NCI-H226 (cell line): ENCODE results near the gene OTOG.

Experiments
- DNase-seq: peaks from one replicate; pipeline ENCODE4 v3.0.0-alpha.2; 2015

The OTOG gene

GRCh38 chr11:17591293-17591692, 44.2 kb downstream of the OTOG start:
- no peak for DNase-seq

- DNase-seq, result no peak
Measured at GRCh38 chr11:17593466-17594245, 46.6 kb downstream of the OTOG start.

GRCh38 chr11:17594686-17595192, 47.7 kb downstream of the OTOG start:
- no peak for DNase-seq

GRCh38 chr11:17595526-17596309, 48.7 kb downstream of the OTOG start:
- no peak for DNase-seq

GRCh38 chr11:17596310-17596669, 49.2 kb downstream of the OTOG start:
- DNase-seq, result no peak

- no peak for DNase-seq
Measured at GRCh38 chr11:17596711-17597110, 49.7 kb downstream of the OTOG start.

- DNase-seq, result no peak
Measured at GRCh38 chr11:17597770-17598169, 50.7 kb downstream of the OTOG start.

GRCh38 chr11:17598700-17599459, 51.8 kb downstream of the OTOG start:
- peak; percentile 53 for DNase-seq

GRCh38 chr11:17599460-17599925, 52.4 kb downstream of the OTOG start:
- DNase-seq, result no peak

GRCh38 chr11:17600316-17601255, 53.5 kb downstream of the OTOG start:
- no peak for DNase-seq

- no peak for DNase-seq
Measured at GRCh38 chr11:17601256-17601671, 54.2 kb downstream of the OTOG start.

GRCh38 chr11:17601676-17602075, 54.6 kb downstream of the OTOG start:
- DNase-seq, result no peak

GRCh38 chr11:17602105-17603001, 55.3 kb downstream of the OTOG start:
- no peak for DNase-seq

- DNase-seq, result no peak
Measured at GRCh38 chr11:17603056-17603825, 56.2 kb downstream of the OTOG start.

GRCh38 chr11:17604201-17604914, 57.3 kb downstream of the OTOG start:
- DNase-seq, result no peak

- no peak for DNase-seq
Measured at GRCh38 chr11:17604915-17605233, 57.8 kb downstream of the OTOG start.

GRCh38 chr11:17605651-17606122, 58.6 kb downstream of the OTOG start:
- no peak for DNase-seq

GRCh38 chr11:17606233-17607082, 59.4 kb downstream of the OTOG start:
- DNase-seq, result no peak

GRCh38 chr11:17607083-17607429, 60.0 kb downstream of the OTOG start:
- DNase-seq, result no peak
